HG03521 (cell line): ENCODE data around the gene ABCA8.

ENCODE experiments used
- ATAC-seq: cut with Tn5 transposase; IDR thresholded peaks from one replicate; pipeline ENCODE4 v1.9.1; 2021; ENCODE audit warnings: mild to moderate bottlenecking, moderate library complexity; ENCODE audit not compliant: unreplicated experiment

ABCA8 gene

DNA sequence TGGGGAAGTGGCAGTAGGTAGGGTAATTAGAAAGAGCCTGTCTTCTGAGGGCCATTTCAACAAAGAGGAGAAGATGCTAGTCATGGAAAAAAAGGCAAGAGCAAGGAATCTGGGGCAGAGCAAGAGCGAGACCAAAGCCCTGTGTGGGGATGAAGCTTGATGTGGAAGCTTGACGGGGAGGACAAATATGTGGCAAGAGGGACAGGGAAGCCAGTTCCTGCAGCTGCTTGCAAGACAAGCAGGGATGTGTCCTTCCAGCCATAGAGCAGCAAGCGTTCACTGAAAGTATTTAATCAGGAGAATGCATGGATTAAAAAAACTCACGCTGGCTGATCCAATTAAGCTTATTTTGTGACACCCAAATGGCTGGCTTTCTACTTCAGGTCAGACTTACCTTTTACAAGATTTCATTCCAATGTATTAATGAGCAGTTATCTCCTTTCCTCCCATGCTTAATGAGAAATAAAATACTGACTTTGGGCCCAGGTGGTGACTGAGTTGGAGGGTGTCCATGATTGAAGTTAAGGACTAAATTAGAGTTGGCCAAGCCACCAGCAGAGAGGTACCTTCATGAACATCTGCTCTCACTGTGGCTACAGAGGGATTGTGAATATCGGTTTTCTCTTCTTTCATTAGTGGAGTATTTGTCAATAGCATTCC lies 76.8 kb downstream of the ABCA8 start:
- ATAC-seq, result no peak

DNA sequence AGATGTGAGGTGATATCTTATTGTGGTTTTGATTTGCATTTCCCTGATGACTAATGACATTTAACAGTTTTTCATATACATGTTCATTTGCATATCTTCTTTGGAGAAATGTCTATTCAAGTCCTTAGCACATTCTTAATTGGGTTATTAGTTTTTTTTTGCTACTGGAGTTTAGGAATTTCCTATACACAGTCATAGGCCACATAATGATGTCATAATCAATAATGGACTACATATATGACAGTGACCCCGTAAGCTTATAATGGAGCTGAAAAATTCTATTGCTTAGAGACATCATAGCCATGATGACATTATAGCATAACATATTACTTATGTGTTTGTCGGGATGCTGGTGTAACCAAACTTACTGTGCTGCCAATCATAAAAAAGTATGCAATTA lies 83.7 kb downstream of the ABCA8 start:
- no peak for ATAC-seq

DNA sequence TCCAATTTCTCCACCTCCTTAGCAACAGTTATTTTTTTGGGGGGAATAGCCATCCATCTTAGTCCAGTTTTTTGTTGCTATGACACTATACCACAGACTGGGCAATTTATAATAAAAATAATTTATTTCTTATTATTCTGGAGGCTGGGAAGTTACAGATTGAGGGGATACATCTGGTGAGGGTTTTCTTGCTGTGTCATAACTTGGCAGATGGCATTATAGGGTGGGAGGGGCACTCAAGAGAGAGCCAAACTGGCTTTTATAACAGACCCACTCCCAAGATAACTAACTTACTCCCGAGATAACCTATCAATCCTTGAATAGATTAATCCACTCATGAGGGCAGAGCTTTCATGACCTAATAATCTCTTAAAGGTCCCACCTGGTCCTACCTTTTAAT lies 84.2 kb downstream of the ABCA8 start:
- ATAC-seq, result no peak

DNA sequence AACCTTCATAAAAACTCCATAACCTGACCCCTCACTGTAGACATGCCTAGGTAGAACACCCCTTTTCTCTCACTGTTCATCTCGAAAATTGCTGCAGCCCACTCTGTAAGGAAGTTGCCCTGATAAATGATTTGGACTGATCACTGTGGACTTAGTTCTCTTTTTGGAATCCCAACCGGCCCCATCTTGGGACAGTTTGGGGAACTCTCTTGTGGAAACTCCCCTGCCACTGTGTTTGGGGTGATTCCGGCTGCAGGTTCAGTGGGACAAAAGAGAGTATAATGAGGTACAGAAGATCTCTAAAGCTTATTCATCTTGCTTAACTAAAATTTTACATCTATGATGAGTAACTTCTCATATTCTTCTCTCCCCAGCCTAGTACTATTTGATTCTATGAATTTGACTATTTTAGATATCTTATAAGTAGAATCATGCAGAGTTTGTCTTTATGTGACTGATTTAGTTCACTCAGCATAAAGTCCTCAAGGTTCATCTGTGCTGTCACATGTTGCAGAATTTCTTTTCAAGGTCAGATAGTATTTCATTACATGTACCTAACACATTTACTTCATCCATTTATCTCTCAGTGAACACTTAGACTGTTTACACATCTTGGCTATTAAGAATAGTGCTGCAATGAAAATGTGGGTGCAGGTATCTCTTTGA lies 84.9 kb downstream of the ABCA8 start:
- no peak for ATAC-seq

DNA sequence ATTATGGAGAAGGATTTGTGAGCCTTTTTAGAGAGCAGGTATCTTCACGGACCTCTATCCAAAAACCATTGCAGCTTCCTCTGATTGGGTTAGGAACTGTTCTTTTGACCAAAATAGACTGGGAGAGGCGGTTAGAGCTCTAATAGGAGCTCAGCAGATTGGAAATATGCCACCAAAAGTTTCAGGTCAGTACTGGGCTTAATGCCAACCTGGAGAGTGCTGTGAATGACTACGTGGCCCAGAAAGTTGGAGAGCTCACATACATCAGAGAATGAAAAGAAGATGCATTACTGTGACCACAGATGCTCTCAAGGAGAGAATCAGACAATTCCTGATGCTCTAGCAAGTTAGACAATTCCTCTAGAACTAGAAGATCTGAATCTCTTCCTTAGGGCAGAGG lies 86.5 kb downstream of the ABCA8 start:
- ATAC-seq, result no peak

DNA sequence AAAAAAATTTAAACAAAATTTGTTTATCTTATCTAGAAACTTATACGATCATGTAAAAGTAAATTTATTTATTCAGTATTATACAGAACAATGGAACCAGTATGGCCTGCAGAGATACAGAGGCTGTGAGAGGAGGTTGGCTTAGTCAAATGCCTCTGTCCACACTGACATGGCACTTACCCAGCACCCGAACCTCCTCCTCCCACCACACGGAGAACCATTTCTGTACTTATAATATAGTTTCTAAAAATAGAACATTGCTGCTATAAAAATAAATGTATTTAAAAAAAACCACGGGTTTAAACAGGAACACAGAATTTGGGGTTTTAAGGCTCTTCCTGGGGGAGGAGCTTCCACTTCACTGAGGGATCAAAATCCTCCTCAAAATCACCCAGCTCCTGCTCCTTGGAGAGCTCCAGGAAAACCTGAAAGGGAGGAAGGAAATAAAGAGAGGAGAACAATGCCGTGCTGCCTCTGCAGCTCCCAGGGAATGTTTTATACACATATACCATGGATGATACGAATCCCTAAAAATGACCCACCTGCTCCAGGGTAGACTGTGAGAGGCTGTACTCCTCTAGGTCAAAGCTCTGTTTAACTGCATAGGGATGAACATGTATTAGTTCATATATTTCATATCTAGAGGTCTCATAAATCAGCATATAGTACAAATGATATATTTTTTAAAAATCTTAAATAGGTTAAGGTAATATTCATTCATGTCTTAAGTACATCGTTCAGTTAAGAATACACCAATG lies 87.3 kb downstream of the ABCA8 start:
- no peak for ATAC-seq

DNA sequence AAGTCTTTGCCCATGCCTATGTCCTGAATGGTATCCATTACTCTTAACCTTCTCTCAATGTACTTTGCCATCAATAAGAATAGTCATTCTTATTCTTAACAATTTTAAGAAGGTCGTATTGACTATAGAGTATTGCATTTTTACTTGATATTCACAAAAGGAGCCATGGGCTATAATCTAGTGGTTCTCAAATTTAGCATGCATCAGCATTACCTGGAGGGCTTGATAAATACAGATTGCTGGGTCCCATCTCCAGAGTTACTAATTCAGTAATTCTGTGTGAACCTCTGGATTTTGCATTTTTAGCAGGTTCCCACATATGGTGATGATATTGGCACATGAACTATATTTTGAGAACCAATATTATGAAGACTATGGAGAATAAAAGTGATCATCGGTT lies 89.6 kb downstream of the ABCA8 start:
- no peak for ATAC-seq

DNA sequence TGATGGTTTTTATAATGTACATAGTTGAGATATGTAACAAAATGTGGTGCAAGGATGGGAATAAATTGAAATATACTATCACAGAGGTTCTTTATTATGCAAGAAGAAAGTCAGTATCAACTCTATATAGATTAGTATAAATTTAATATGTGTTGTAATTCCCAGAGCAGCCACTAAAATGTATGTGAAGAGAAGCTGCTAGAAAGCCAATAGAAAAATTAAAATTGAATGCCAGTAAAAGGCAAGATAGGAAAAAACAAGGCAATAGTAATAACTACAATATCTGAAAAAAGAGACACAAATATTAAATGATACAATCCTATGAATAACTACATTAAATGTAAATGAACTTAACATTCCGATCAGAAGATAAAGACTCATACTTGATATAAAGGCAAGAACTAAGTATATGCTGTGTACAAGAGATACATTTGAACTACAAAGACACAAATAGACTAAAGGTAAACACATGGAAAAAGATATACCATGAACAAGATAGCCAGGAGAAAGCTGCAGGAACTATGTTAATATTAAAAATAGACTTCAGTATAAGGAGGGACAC lies 92.0 kb downstream of the ABCA8 start:
- no peak for ATAC-seq

DNA sequence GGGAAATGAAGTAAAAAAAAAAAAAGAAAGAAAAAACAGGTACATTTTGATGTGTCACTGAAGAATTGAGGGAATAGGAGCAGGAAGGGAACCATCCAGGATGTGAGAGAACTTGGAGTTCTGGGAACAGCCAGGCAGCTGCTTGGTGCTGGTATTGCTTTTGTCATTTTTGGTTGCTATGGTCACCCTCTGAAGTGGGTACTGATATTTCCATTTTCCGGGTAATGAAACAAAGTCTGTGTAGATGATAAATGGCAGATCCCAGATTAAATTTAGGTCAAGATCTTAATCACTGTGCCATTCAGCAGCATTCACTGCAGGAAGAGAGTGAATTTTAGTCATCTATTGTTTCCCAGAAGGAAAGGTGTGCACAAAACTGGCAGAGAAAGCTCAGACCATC lies 93.6 kb downstream of the ABCA8 start:
- ATAC-seq, result no peak

DNA sequence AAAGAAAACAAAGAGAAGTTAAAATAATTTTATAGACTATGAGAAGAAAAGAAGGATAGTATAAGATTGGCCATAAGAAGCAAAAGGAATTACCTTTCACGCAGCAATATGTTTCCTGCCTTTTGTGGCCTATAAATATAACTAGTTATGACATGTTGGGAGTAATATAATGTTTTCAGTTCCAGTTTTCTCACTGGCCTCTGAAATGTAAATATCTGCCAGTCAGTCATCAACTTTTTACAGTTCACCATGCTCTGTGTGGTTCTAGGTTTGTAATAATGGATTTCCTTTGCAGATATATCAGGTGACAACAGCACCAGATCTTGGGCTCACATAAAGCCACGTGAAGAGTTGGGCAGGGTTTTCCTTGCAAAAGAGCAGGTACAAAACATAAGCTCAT lies 94.3 kb downstream of the ABCA8 start:
- ATAC-seq, result no peak

DNA sequence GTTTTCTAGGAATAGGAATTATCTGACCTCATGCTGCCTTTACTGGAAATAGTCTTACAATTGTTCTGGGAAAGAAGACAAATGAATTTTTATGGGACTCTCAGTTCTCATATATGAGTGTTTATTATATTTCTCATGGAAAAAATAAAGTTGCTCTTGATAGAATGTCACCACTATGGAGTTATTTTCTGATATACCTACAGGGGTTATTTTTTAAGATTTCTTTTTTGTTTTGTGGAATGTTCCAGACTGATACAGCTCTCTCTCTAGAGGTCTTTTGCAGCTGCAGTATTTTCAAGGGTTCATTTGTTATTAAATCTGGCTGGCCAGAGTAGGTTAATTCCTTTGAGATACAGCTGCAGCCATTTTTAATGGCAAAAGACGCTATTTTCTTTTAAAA lies 100.7 kb downstream of the ABCA8 start:
- no peak for ATAC-seq

DNA sequence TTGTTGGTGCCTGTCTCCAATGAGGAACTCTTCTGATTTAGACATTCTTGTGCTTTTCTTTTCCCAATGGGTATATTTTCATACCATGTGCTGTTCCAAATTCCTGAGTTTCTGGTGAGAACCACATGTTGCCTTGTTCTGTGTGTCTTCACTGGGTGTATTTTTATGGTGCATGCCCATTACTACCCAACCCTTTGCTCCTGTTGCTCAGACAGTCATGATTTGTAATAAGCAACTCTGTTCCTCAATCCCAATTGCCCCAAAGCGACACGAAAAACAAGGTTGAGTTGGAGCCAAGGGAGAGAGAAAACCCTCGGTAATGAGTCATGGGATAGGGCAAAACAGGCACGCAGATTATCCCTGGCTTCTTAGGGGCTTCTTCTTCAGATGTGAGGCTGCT lies 101.8 kb downstream of the ABCA8 start:
- ATAC-seq, result no peak

DNA sequence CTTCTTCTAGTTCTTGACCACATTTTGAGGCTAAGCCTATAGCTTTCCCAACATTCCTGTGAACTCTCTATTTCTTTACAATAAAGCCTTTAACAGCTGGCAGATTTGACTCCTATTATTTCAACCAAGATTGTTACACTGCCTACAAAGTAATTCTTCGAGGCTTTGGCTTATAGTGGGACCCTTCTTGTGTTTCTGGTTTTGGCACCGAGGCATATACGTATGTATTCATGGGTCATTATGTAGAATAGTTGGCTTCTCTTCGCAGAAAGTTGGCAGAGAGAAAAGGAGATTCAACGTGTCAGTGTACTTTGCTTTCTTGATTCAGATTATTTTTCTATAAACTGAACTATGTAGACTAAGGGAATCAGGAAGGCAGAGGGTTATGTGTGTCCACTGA lies 102.2 kb downstream of the ABCA8 start:
- no peak for ATAC-seq

DNA sequence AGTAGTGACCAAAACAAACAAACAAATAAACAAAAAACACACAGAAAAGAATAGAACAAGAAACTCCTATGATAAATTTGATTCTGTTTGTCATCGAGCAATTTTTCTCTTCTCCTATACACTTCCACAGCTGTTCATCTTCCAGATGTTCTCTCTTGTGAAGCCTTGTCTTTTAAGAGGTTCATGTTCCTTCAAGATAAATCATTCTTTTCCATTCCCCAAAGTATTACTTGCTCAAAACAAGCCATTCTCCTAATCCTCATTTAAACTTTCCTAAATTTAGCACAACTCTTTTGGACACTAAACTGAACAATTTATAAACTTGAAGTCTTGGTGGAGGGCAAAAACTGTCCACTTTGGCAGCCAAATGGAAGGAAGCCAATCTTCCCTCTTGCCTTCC lies 103.3 kb downstream of the ABCA8 start:
- ATAC-seq, result no peak

DNA sequence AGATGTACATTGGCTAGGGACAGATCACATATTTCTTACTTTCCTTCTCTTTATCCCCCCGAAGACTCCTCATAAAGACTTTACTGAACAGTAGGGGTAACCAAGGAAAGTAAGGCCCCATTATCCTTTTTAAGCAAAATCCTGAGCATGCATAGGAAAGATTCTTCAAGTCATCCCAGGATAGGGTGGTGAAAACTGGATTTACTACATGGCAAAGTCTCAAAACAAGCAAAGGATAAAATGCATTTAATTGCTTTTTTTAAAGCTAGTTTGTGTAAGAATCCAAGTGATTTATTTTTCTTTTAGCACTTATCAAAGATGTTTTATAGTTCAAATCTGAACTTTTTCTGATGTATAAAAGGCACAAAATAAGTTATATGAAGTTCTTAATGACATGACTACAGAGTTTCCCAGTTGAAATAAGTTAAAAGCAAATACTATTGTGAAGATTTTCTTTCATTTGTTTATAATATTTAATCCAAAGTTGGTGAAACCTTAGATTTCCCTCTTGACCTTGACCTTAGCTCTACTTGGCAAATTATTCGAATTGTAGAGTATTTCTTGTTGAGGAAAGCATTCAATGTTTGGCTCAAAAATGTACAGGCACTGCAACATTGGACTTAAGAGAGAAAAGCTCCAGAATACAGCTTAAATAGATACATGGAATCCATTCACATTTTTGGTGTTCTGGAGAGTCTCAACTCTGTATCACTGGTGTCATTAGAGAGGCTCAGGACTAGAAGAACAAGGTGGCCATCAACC lies 104.3 kb downstream of the ABCA8 start:
- ATAC-seq, result no peak

DNA sequence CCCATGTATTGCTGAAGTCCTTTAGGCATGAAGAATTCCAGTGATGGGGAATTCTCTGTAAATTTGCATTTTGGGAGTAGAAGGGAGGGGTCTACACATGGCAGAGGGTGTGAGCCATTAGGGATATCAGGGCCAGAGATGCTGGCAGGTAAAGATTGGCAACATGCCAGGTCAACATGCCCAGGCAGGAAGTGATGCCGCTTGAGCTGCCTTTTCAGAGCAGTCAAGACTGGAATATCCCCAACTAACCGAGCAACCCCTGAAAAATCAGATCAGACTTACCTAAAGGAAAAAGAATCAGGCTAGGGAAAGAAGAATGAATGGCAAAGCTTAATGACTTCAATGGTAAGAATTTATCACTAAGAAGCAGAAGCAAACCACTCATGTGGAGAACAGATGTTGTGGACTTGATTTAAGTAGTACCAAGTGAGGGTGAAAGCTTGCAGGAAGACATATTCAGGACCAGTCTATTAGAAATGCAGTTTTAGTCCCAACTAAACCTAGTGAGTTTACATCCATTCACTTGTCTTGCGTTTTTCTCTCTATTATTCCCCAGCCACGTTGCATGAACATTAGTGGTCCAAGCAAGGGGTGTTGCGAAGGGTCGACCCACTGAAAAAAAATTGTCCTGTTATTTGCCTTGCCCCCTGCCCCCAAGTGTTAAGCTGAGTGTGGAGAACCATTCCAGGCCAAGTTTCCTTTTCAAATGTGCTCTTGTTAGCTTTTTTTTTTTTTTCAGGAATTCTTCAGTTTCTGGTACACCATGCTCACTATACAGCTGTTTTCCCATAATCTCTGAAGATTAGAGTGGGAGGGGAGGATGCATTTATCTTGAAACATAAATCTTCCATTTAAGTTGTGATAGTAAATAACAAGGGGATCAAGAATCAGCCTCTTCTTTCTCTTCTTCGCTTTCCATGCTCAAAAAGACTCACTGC lies 105.2 kb downstream of the ABCA8 start:
- no peak for ATAC-seq

DNA sequence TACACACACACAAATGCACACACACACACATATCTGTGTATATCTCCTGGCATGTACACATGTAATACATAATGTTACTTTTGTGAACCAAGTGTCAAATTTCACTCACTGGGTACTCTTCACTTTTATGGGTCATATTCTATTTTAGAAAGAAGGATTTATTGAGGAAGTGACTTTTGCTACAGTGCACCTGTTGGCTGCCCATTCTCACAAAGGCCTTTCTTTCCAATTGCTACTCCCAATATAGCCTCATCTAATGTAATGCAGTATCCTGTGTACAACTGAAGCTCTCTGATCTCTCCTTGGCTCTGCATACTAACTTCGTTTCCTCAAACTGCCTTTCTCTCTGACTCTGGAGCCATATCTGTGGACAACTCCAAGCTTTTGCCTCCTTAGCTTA lies 107.5 kb downstream of the ABCA8 start:
- no peak for ATAC-seq

DNA sequence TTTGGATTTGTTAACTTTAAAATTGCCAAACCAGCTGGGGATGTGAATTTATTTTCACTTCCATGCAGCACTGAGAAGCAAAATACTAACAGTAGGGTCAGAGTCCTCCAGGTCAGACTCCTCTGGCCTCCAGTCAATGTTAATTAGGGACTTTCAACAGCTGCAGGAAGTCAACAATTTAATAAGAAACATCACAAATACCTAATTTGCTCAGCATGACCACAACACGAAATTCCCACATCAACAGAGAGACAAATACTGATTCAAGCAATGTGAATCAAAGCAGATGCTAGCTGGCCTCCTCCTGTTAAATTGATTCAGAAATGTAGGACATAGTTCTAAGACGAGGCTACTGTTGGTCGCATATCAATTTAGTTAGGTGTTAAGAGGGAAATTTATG lies 111.7 kb downstream of the ABCA8 start:
- no peak for ATAC-seq

DNA sequence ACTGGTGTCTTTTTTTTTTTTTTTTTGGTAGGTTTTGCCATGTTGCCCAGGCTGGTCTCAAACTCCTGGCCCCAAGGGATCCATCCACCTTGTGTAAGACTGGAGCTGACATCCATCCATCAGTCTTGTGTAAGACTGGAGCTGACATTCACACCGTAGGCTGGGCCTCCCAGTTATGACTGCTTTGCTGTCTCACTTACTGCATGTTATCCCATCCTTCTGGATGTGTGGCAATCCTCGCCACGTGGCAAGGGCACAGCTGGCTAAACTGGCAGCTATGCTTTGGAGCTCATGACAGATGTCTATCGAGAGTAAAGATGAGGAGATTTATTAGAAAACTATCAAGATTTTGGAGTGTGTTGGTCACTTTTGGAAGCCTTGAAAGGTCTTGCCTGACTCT lies 115.1 kb downstream of the ABCA8 start:
- no peak for ATAC-seq

DNA sequence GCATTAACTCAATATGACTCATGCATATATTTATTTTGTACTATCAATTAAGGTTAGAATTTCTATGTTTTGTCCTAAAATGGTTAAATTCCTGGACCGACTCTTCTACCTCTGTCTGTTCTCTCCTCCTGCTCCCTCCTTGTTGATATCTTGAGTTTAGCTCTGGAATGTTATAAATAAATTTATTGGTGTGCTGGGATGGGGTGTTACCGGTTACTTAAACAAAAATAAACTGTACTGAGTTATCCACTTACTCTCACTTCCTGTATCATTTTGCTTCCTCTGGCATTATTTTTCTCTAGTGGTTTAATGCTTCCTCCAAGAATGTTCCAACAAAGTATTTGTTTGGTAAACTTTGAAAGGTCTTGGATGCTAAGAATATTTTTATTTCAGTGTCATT lies 120.1 kb downstream of the ABCA8 start:
- ATAC-seq, result no peak
